Endothelial cell of umbilical vein (primary cell): ENCODE data around the gene USP40. TPM values are rescaled to one million over a fixed set of nuclear protein-coding genes. Genes with fewer than 3 reads are reported as not detected.

ENCODE experiments used
- BruUV-seq: library from RNA; stranded (reverse); fragments of 400-500 nt; replicated peaks from 2 replicates; lab custom pipeline; 2021; lab: Mats Ljungman, UMichigan
- CTCF ChIA-PET: fragments of 300-600, 350-600 bp; sonication (Branson Sonifier 250); formaldehyde crosslinking; loops from one replicate; lab custom pipeline; 2021; ENCODE audit warnings: antibody characterized with exemption, inconsistent platforms; lab: Charles Lee
- POLR2A ChIA-PET: fragments of 300-600, 350-600 bp; sonication (Branson Sonifier 250); formaldehyde crosslinking; loops from one replicate; lab custom pipeline; 2021; ENCODE audit warnings: antibody characterized with exemption, inconsistent platforms; lab: Charles Lee
- DNase-seq: peaks from one replicate; pipeline ENCODE4 v3.0.0-alpha.2; 2011; ENCODE audit warnings: low read depth, low spot score
- FAIRE-seq: peaks from 2 replicates; lab custom pipeline; 2011; peaks lifted over from hg19 to GRCh38; lab: Jason Lieb, UNC
- H2AFZ ChIP-seq: 2 replicates; pipeline ENCODE4 v1.6.0; 2012; ENCODE audit warnings: low read depth, low read length, control low read depth, inconsistent platforms
- H3K27ac ChIP-seq: 2 replicates; pipeline ENCODE4 v1.5.1; 2011; ENCODE audit warnings: low read depth, mild to moderate bottlenecking, control low read depth, low read length, moderate library complexity; ENCODE audit not compliant: insufficient read depth
- H3K27me3 ChIP-seq, 2 experiments: 2 replicates each; pipeline versions ENCODE4 v1.6.0 to v1.6.1; 2011; ENCODE audit warnings: low read length in 2 of 2, mixed read lengths in 1 of 2; ENCODE audit not compliant: control insufficient read depth in 2 of 2, insufficient read depth in 2 of 2
- H3K36me3 ChIP-seq, 2 experiments: 2 replicates in 1 of 2; 3 replicates in 1 of 2; pipeline ENCODE4 v1.5.1; 2011; ENCODE audit warnings: low read length in 2 of 2, mild to moderate bottlenecking in 1 of 2, moderate library complexity in 1 of 2; ENCODE audit not compliant: control insufficient read depth in 2 of 2, insufficient read depth in 2 of 2; ENCODE audit errors: extremely low read depth in 1 of 2
- H3K4me1 ChIP-seq: 3 replicates; pipeline ENCODE4 v1.5.1; 2011; ENCODE audit warnings: mild to moderate bottlenecking, low read length; ENCODE audit not compliant: control insufficient read depth, insufficient read depth; ENCODE audit errors: extremely low read depth
- H3K4me2 ChIP-seq: 2 replicates; pipeline ENCODE4 v1.6.1; 2011; ENCODE audit warnings: low read length, control low read depth, mixed read lengths; ENCODE audit not compliant: insufficient read depth
- H3K4me3 ChIP-seq, 3 experiments: fragments of 200-600 bp in 1 of 3; sonication (generic), shearing (Covaris generic) in 1 of 3; replicated peaks in 1 of 3; 2 replicates each; pipeline ENCODE4 v1.5.1; 2011 to 2016; ENCODE audit warnings: control low read depth in 3 of 3, low read length in 3 of 3, mild to moderate bottlenecking in 2 of 3, inconsistent platforms in 1 of 3, low read depth in 1 of 3, moderate library complexity in 1 of 3; ENCODE audit not compliant: insufficient read depth in 1 of 3
- H3K79me2 ChIP-seq: 2 replicates; pipeline ENCODE4 v1.6.0; 2012; ENCODE audit warnings: low read length, inconsistent platforms; ENCODE audit not compliant: control insufficient read depth, insufficient read depth
- H3K9ac ChIP-seq: replicated peaks from 2 replicates; pipeline ENCODE3; 2011; ENCODE audit warnings: low read length, control low read depth; ENCODE audit not compliant: insufficient read depth; ENCODE audit errors: extremely low read depth
- H3K9me1 ChIP-seq: replicated peaks from 3 replicates; pipeline ENCODE4 v1.6.0; 2011; ENCODE audit warnings: mild to moderate bottlenecking, low read length; ENCODE audit not compliant: control insufficient read depth, insufficient read depth; ENCODE audit errors: extremely low read depth
- H3K9me3 ChIP-seq: replicated peaks from 2 replicates; pipeline ENCODE4 v1.5.1; 2012; ENCODE audit warnings: low read length, inconsistent platforms; ENCODE audit not compliant: control insufficient read depth, insufficient read depth
- H4K20me1 ChIP-seq: replicated peaks from 2 replicates; pipeline ENCODE3; 2011; ENCODE audit warnings: mild to moderate bottlenecking, low read length; ENCODE audit not compliant: control insufficient read depth, insufficient read depth; ENCODE audit errors: extremely low read depth
- EZH2 ChIP-seq: IDR thresholded peaks from 2 replicates; pipeline ENCODE4 v1.6.1; 2012; ENCODE audit warnings: borderline replicate concordance, low read depth, mild to moderate bottlenecking, moderate library complexity, low read length, inconsistent platforms; ENCODE audit not compliant: severe bottlenecking
- FOS ChIP-seq: IDR thresholded peaks from 2 replicates; pipeline ENCODE4 v1.6.1; 2011; ENCODE audit warnings: mild to moderate bottlenecking, low read length, moderate library complexity, borderline replicate concordance; ENCODE audit not compliant: insufficient read depth
- GATA2 ChIP-seq: IDR thresholded peaks from 2 replicates; pipeline ENCODE4 v1.7.0; 2011; ENCODE audit warnings: low read depth, mild to moderate bottlenecking, moderate library complexity, mixed read lengths, low read length; ENCODE audit not compliant: insufficient read length, insufficient read depth
- JUN ChIP-seq: IDR thresholded peaks from 2 replicates; pipeline ENCODE4 v1.6.1; 2011; ENCODE audit warnings: borderline replicate concordance, low read depth; ENCODE audit not compliant: insufficient read length, insufficient read depth
- MYC ChIP-seq: IDR thresholded peaks from one replicate; pipeline ENCODE4 v1.6.1; 2011; ENCODE audit warnings: mild to moderate bottlenecking, low read depth, low read length
- POLR2A ChIP-seq: IDR thresholded peaks from 2 replicates; pipeline ENCODE4 v1.6.1; 2012; ENCODE audit warnings: low read depth, mild to moderate bottlenecking, control low read depth, low read length
- POLR2AphosphoS5 ChIP-seq: IDR thresholded peaks from 2 replicates; pipeline ENCODE4 v1.6.1; 2012; ENCODE audit warnings: low read depth, mild to moderate bottlenecking, control low read depth, low read length, moderate library complexity; ENCODE audit not compliant: insufficient read depth
- dilution Hi-C: fragments of 300-500 bp; cut with MboI; formaldehyde crosslinking; loops from one replicate; pipeline ENCODE4 v1.15.0; 2019; ENCODE audit warnings: low sequenced_read_pairs; ENCODE audit not compliant: extremely low pct_ligation_motif_present
- intact Hi-C: fragments of 100-400 bp; cut with micrococcal nuclease; formaldehyde crosslinking; loops from one replicate; pipeline ENCODE4 v1.10.0; 2022
- polyA plus RNA-seq, 4 experiments: library from polyadenylated mRNA; depleted of rRNA in 3 of 4; stranded (reverse) in 3 of 4; unstranded in 1 of 4; fragments of >200 nt; gene quantifications; 2 replicates each; pipeline versions ENCODE4 v1.2.1 to v1.2.3, GENCODE V29; 2011 to 2012; ENCODE audit warnings: missing spikeins in 1 of 4
- total RNA-seq: library from RNA; stranded (reverse); gene quantifications from 2 replicates; pipeline ENCODE4 v1.2.3, GENCODE V29; 2021
- TF ChIP-seq, protein P1 (sequence below), 2 donors: IDR thresholded peaks; 1 replicate in 1 of 2; 2 replicates in 1 of 2; pipeline ENCODE4 v1.5.1; 2011; ENCODE audit warnings: low read length in 2 of 2, mild to moderate bottlenecking in 2 of 2, moderate library complexity in 2 of 2, control low read depth in 1 of 2, inconsistent platforms in 1 of 2, low read depth in 1 of 2; ENCODE audit not compliant: insufficient read depth in 1 of 2; ENCODE audit errors: extremely low read depth in 1 of 2
- TF ChIP-seq, protein P2 (sequence below): IDR thresholded peaks from 2 replicates; pipeline ENCODE4 v1.6.1; 2011; ENCODE audit not compliant: insufficient read depth, insufficient read length

The USP40 gene
- total and polyA plus RNA-seq, 2 donors (not counting 3 experiments of a cell fraction or from before 2014, with no cell fraction given), result 32.2 to 32.5 TPM

DNA sequence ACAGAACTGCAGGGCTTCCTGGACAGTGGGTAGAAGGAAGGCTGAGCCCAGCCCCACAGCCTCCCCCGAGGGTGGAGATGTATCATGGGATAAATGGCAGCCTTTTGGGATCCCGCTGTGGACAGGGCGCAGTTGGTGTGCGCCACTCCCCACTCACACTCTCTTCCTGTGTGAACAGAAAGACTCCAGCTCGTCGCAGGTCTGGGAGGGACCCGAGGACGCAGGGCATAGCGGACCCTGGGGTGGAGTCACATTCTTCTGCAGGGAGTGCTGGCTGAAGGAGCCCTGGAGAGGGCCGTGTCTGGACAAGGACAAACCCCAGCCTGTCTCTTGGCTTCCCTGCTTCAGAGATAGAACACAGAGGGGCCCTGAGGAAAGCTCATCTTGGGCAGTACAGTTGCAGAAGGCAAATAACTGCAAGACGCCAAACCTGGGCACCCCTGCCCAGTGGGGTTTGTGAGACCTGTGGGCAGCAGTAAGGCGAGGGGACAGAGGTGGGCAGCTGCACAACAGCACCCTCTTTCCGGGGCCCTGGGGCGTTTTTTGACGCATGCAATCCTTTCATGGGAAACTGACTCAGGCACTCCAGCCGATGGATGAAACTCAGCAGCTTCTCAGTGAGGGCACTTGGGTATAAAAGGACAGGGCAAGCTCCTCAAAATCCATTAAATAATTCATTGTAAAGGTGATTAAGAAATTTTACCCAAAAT lies 101.9 kb downstream of the USP40 start:
- Histone ChIP-seq H3K4me1 (no peaks in the 10 kb centered on the region), H3K4me3 (no peak overlapping the region), H2AFZ (no peak overlapping the region), H3K27ac (no peak overlapping the region), H3K36me3 (peaks cover 0 to 19% of the 10 kb centered on the region in 2 experiments), H4K20me1 (no peaks in the 10 kb centered on the region), H3K9me3 (no peaks in the 10 kb centered on the region), H3K4me2 (no peak overlapping the region), H3K27me3 (no peaks in the 10 kb centered on the region), H3K9me1 (no peaks in the 10 kb centered on the region), H3K9ac (no peak overlapping the region), H3K79me2 (no peaks in the 10 kb centered on the region)
- no peak for FAIRE-seq
- BruUV-seq, result no TSS peak
- ChIA-PET POLR2A (no interaction called here), CTCF (no interaction called here)
- TF ChIP-seq, protein P1, sequence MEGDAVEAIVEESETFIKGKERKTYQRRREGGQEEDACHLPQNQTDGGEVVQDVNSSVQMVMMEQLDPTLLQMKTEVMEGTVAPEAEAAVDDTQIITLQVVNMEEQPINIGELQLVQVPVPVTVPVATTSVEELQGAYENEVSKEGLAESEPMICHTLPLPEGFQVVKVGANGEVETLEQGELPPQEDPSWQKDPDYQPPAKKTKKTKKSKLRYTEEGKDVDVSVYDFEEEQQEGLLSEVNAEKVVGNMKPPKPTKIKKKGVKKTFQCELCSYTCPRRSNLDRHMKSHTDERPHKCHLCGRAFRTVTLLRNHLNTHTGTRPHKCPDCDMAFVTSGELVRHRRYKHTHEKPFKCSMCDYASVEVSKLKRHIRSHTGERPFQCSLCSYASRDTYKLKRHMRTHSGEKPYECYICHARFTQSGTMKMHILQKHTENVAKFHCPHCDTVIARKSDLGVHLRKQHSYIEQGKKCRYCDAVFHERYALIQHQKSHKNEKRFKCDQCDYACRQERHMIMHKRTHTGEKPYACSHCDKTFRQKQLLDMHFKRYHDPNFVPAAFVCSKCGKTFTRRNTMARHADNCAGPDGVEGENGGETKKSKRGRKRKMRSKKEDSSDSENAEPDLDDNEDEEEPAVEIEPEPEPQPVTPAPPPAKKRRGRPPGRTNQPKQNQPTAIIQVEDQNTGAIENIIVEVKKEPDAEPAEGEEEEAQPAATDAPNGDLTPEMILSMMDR (IDR thresholded peaks at IDR 0.05; ENCODE audit: extremely low read depth in 1 of 2, insufficient read depth in 1 of 2, low read depth in 1 of 2, low read length in 2 of 2), result no peak
- TF ChIP-seq POLR2AphosphoS5 (no peak), FOS (no peak), JUN (no peak), EZH2 (no peak), POLR2A (no peak), MYC (no peak), GATA2 (no peak)
- TF ChIP-seq, protein P2, sequence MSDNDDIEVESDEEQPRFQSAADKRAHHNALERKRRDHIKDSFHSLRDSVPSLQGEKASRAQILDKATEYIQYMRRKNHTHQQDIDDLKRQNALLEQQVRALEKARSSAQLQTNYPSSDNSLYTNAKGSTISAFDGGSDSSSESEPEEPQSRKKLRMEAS, result no peak
- no peak for DNase-seq
- dilution Hi-C loops, result no loop called here
- intact Hi-C loops, result no loop called here
